Smooth muscle cell (in vitro differentiated cells): Measurements from ENCODE around the gene CARMIL1. TPM values are rescaled to one million over a fixed set of nuclear protein-coding genes. Genes with fewer than 3 reads are reported as not detected.

Experiments used
- DNase-seq: peaks from one replicate; lab custom pipeline; 2025; ENCODE audit not compliant: unreplicated experiment; lab: John Stamatoyannopoulos, UW
- H2AFZ ChIP-seq: fragments of 200-600 bp; sonication (generic); 2 replicates; pipeline ENCODE4 v1.6.0; 2016; ENCODE audit warnings: antibody characterized with exemption, low read depth, mild to moderate bottlenecking
- H3F3A ChIP-seq: fragments of 200-600 bp; sonication (generic); 2 replicates; pipeline ENCODE4 v1.6.0; 2017; ENCODE audit warnings: antibody characterized with exemption, low read depth
- H3K27ac ChIP-seq: fragments of 200-600 bp; sonication (generic); 2 replicates; pipeline ENCODE4 v1.5.1; 2016; ENCODE audit warnings: low read depth, mild to moderate bottlenecking
- H3K27me3 ChIP-seq: fragments of 200-600 bp; sonication (generic); 2 replicates; pipeline ENCODE4 v1.6.1; 2016; ENCODE audit warnings: low read depth, mild to moderate bottlenecking
- H3K36me3 ChIP-seq: fragments of 200-600 bp; sonication (generic); 2 replicates; pipeline ENCODE4 v1.5.1; 2016; ENCODE audit warnings: low read depth
- H3K4me1 ChIP-seq: fragments of 200-600 bp; sonication (generic); 2 replicates; pipeline ENCODE4 v1.5.1; 2016; ENCODE audit warnings: low read depth
- H3K4me2 ChIP-seq: fragments of 200-600 bp; sonication (generic); 2 replicates; pipeline ENCODE4 v1.6.0; 2016; ENCODE audit warnings: mild to moderate bottlenecking
- H3K4me3 ChIP-seq: fragments of 200-600 bp; sonication (generic); 2 replicates; pipeline ENCODE4 v1.5.1; 2016; ENCODE audit warnings: mild to moderate bottlenecking
- H3K79me2 ChIP-seq: fragments of 200-600 bp; sonication (generic); 2 replicates; pipeline ENCODE4 v1.6.0; 2016; ENCODE audit warnings: low read depth, mild to moderate bottlenecking
- H3K9ac ChIP-seq: fragments of 200-600 bp; sonication (generic); 2 replicates; pipeline ENCODE4 v1.6.0; 2016; ENCODE audit warnings: low read depth
- H3K9me3 ChIP-seq: fragments of 200-600 bp; sonication (generic); replicated peaks from 2 replicates; pipeline ENCODE4 v1.5.1; 2016; ENCODE audit warnings: low read depth
- H4K20me1 ChIP-seq: fragments of 200-600 bp; sonication (generic); 2 replicates; pipeline ENCODE4 v1.6.0; 2016; ENCODE audit warnings: low read depth
- CTCF ChIP-seq: fragments of 200-600 bp; sonication (generic); IDR thresholded peaks from 2 replicates; pipeline ENCODE4 v1.5.1; 2017; ENCODE audit warnings: borderline replicate concordance, mild to moderate bottlenecking, antibody characterized with exemption; ENCODE audit not compliant: insufficient read depth, poor library complexity, severe bottlenecking
- WGBS: methylation state at CpG from one replicate; pipeline ENCODE4 v1.1.7; 2016; ENCODE audit warnings: low lambda C conversion rate; 5-methylcytosine and 5-hydroxymethylcytosine counted together
- polyA plus RNA-seq: library from polyadenylated mRNA; unstranded; fragments of >200 nt; fragmentation: Nextera tagmentation; extraction: Ambion mirVana; gene quantifications from 2 replicates; pipeline ENCODE4 v1.2.1, GENCODE V29; 2016
- total RNA-seq: library from RNA; depleted of rRNA; stranded (reverse); fragments of >200 nt; gene quantifications from 2 replicates; pipeline ENCODE4 v1.2.3, GENCODE V29; 2014

Gene CARMIL1
- total and polyA plus RNA-seq, 2 experiments from 2014 or later: 7.6 to 24.1 TPM

GRCh38 chr6:25346064-25346463 is 66.9 kb downstream of the CARMIL1 start:
- Histone ChIP-seq H3K36me3 (no peaks in the 10 kb centered on the region), H2AFZ (peak overlapping the region; percentile 33), H3K27ac (no peak overlapping the region), H3K4me1 (peaks cover 8% of the 10 kb centered on the region), H3K4me3 (no peak overlapping the region), H3K4me2 (no peak overlapping the region), H3K27me3 (no peaks in the 10 kb centered on the region), H4K20me1 (peaks cover 10% of the 10 kb centered on the region), H3K79me2 (peaks cover 27% of the 10 kb centered on the region), H3K9me3 (no peaks in the 10 kb centered on the region), H3F3A (peaks cover 3% of the 10 kb centered on the region), H3K9ac (no peak overlapping the region)
- WGBS: 34% methylated on average over 3 of the region's 3 CpGs
- no peak for TF ChIP-seq CTCF
- DNase-seq: no peak

- Histone ChIP-seq H3K9ac (no peak overlapping the region), H3K27me3 (no peaks in the 10 kb centered on the region), H3K27ac (no peak overlapping the region), H3K36me3 (no peaks in the 10 kb centered on the region), H4K20me1 (peaks cover 6% of the 10 kb centered on the region), H3K4me2 (no peak overlapping the region), H3K4me1 (no peaks in the 10 kb centered on the region), H3K9me3 (no peaks in the 10 kb centered on the region), H3K4me3 (no peak overlapping the region), H3F3A (peaks cover 3% of the 10 kb centered on the region), H3K79me2 (peaks cover 27% of the 10 kb centered on the region), H2AFZ (no peak overlapping the region)
- TF ChIP-seq CTCF: no peak
- DNase-seq: no peak
Observed at GRCh38 chr6:25350573-25350972, 71.4 kb downstream of the CARMIL1 start.

DNA sequence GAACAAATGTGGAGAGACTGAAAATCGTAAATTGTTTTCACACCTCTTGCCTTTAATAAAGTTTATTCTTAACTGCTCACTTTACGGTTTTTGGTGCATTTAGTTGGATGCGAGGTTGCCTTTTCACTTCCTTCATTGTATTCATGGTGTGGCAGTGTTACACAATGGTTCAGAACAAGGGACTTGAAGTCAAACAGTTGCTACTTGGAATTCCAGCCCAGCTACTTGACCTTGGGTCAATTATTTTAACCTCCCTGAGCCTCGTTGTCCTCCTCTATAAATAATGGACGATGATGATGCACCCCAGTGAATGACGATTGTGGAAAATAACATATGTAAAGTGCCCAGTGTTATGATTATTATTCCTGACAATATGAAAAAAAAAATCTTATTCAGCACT is 72.3 kb downstream of the CARMIL1 start:
- no peaks in the 10 kb centered on the region for H3F3A ChIP-seq
- DNase-seq: no peak
- no peak overlapping the region for H3K4me3 ChIP-seq
- no peak overlapping the region for H3K9ac ChIP-seq
- H3K36me3 ChIP-seq: no peaks in the 10 kb centered on the region
- no peaks in the 10 kb centered on the region for H3K9me3 ChIP-seq
- peaks cover 25% of the 10 kb centered on the region for H3K79me2 ChIP-seq
- H3K4me1 ChIP-seq: no peaks in the 10 kb centered on the region
- peaks cover 6% of the 10 kb centered on the region for H4K20me1 ChIP-seq
- no peaks in the 10 kb centered on the region for H3K27me3 ChIP-seq
- H3K27ac ChIP-seq: no peak overlapping the region
- no peak overlapping the region for H3K4me2 ChIP-seq
- no peak overlapping the region for H2AFZ ChIP-seq
- no peak for TF ChIP-seq CTCF
- 93% methylated on average over 6 of the region's 6 CpGs for WGBS

GRCh38 chr6:25352285-25352684 is 73.1 kb downstream of the CARMIL1 start:
- DNase-seq: no peak
- H3K36me3 ChIP-seq: no peaks in the 10 kb centered on the region
- no peaks in the 10 kb centered on the region for H3K4me1 ChIP-seq
- H3K27ac ChIP-seq: no peak overlapping the region
- H3K9me3 ChIP-seq: no peaks in the 10 kb centered on the region
- no peak overlapping the region for H2AFZ ChIP-seq
- H3K79me2 ChIP-seq: peaks cover 19% of the 10 kb centered on the region
- no peaks in the 10 kb centered on the region for H3F3A ChIP-seq
- no peak overlapping the region for H3K4me2 ChIP-seq
- H3K4me3 ChIP-seq: no peak overlapping the region
- H4K20me1 ChIP-seq: peaks cover 6% of the 10 kb centered on the region
- no peak for TF ChIP-seq CTCF
- no peaks in the 10 kb centered on the region for H3K27me3 ChIP-seq
- 92% methylated on average over 2 of the region's 2 CpGs for WGBS
- H3K9ac ChIP-seq: no peak overlapping the region
